Hepatocyte (in vitro differentiated cells): ENCODE measurements around the gene TRAM1L1. TPM values are rescaled to one million over a fixed set of nuclear protein-coding genes. Genes with fewer than 3 reads are reported as not detected.

Experiments used
- DNase-seq: peaks from one replicate; pipeline ENCODE4 v3.0.0-alpha.2; 2016; ENCODE audit warnings: low spot score
- H2AFZ ChIP-seq: fragments of 200-600 bp; sonication (generic); 2 replicates; pipeline ENCODE4 v1.6.0; 2016; ENCODE audit warnings: antibody characterized with exemption, mild to moderate bottlenecking
- H3K27ac ChIP-seq: fragments of 200-600 bp; sonication (generic); 2 replicates; pipeline ENCODE4 v1.5.1; 2016; ENCODE audit warnings: mild to moderate bottlenecking
- H3K27me3 ChIP-seq: fragments of 200-600 bp; sonication (generic); 2 replicates; pipeline ENCODE4 v1.6.1; 2016
- H3K36me3 ChIP-seq: fragments of 200-600 bp; sonication (generic); replicated peaks from 2 replicates; pipeline ENCODE4 v1.5.1; 2016; ENCODE audit warnings: low read depth; ENCODE audit not compliant: insufficient read depth
- H3K4me1 ChIP-seq: fragments of 200-600 bp; sonication (generic); 2 replicates; pipeline ENCODE4 v1.5.1; 2016; ENCODE audit warnings: mild to moderate bottlenecking, moderate library complexity; ENCODE audit not compliant: insufficient read depth
- H3K4me2 ChIP-seq: fragments of 200-600 bp; sonication (generic); 2 replicates; pipeline ENCODE4 v1.6.0; 2016
- H3K4me3 ChIP-seq: fragments of 200-600 bp; sonication (generic); 2 replicates; pipeline ENCODE4 v1.5.1; 2016; ENCODE audit warnings: mild to moderate bottlenecking
- H3K79me2 ChIP-seq: fragments of 200-600 bp; sonication (generic); 2 replicates; pipeline ENCODE4 v1.6.0; 2017; ENCODE audit warnings: mild to moderate bottlenecking
- H3K9me2 ChIP-seq: fragments of 200-600 bp; sonication (generic); replicated peaks from 2 replicates; pipeline ENCODE4 v1.6.0; 2017; ENCODE audit warnings: mild to moderate bottlenecking; ENCODE audit not compliant: insufficient read depth
- H3K9me3 ChIP-seq: fragments of 200-600 bp; sonication (generic); 2 replicates; pipeline ENCODE4 v1.5.1; 2016; ENCODE audit warnings: low read depth, mild to moderate bottlenecking
- H4K20me1 ChIP-seq: fragments of 200-600 bp; sonication (generic); 2 replicates; pipeline ENCODE4 v1.6.0; 2016; ENCODE audit warnings: mild to moderate bottlenecking; ENCODE audit not compliant: insufficient read depth, poor library complexity, severe bottlenecking
- CTCF ChIP-seq: fragments of 200-600 bp; sonication (generic); IDR thresholded peaks from 2 replicates; pipeline ENCODE4 v1.5.1; 2016; ENCODE audit warnings: antibody characterized with exemption, mild to moderate bottlenecking; ENCODE audit not compliant: poor library complexity
- EZH2 ChIP-seq: fragments of 200-600 bp; sonication (generic); IDR thresholded peaks from 2 replicates; pipeline ENCODE4 v1.6.1; 2016; ENCODE audit warnings: antibody characterized with exemption, mild to moderate bottlenecking, borderline replicate concordance
- EZH2phosphoT487 ChIP-seq: fragments of 200-600 bp; sonication (generic); IDR thresholded peaks from one replicate; pipeline ENCODE4 v1.6.1; 2018; ENCODE audit warnings: antibody characterized with exemption, mild to moderate bottlenecking, low read depth, moderate library complexity; ENCODE audit not compliant: unreplicated experiment, severe bottlenecking
- WGBS: methylation state at CpG from one replicate; pipeline ENCODE4 v1.1.6; 2016; ENCODE audit warnings: low lambda C conversion rate; ENCODE audit errors: missing lambda C conversion rate; 5-methylcytosine and 5-hydroxymethylcytosine counted together
- polyA plus RNA-seq: library from polyadenylated mRNA; unstranded; fragments of >200 nt; fragmentation: Nextera tagmentation; extraction: Ambion mirVana; gene quantifications from 2 replicates; pipeline ENCODE4 v1.2.1, GENCODE V29; 2016
- total RNA-seq: library from RNA; depleted of rRNA; stranded (reverse); fragments of >200 nt; gene quantifications from 2 replicates; pipeline ENCODE4 v1.2.3, GENCODE V29; 2014

Gene TRAM1L1
- total RNA-seq: 4.5 and 6.9 TPM in 2 replicates
- 2.0 and 3.1 TPM in 2 replicates for polyA plus RNA-seq

GRCh38 chr4:117084866-117085701 lies at the start of gene TRAM1L1:
TRAM1L1 (minus strand) TSS chr4:117085576; CDS start chr4:117085393, 183 bp downstream.
- Histone ChIP-seq H2AFZ (peak within 1 kb of the TSS; percentile 91), H3K4me3 (peak within 1 kb of the TSS; percentile 30), H3K4me1 (no peaks in the 10 kb centered on the region), H3K4me2 (peak within 1 kb of the TSS; percentile 77), H3K9me2 (no peaks in the 10 kb centered on the region), H3K27ac (peak within 1 kb of the TSS; percentile 66), H3K27me3 (no peaks in the 10 kb centered on the region), H4K20me1 (no peaks in the 10 kb centered on the region), H3K9me3 (no peaks in the 10 kb centered on the region), H3K36me3 (no peaks in the 10 kb centered on the region), H3K79me2 (no peaks in the 10 kb centered on the region)
- WGBS: 4% methylated on average over 45 of the region's 45 CpGs
- peak; percentile 90 for DNase-seq
- TF ChIP-seq EZH2 (no peak), EZH2phosphoT487 (no peak), CTCF (peak; percentile 37)

- 16% methylated on average over 4 of the region's 4 CpGs for WGBS
- no peaks in the 10 kb centered on the region for H3K79me2 ChIP-seq
- H3K4me3 ChIP-seq: no peak overlapping the region
- H3K4me1 ChIP-seq: no peaks in the 10 kb centered on the region
- H3K4me2 ChIP-seq: peak overlapping the region; percentile 49
- H3K27ac ChIP-seq: no peak overlapping the region
- H2AFZ ChIP-seq: peak overlapping the region; percentile 37
- TF ChIP-seq CTCF: peak; percentile 75
- no peak for TF ChIP-seq EZH2phosphoT487
- no peaks in the 10 kb centered on the region for H4K20me1 ChIP-seq
- DNase-seq: peak; percentile 77
- H3K9me3 ChIP-seq: no peaks in the 10 kb centered on the region
- H3K27me3 ChIP-seq: no peaks in the 10 kb centered on the region
- no peaks in the 10 kb centered on the region for H3K9me2 ChIP-seq
- no peaks in the 10 kb centered on the region for H3K36me3 ChIP-seq
Measured at GRCh38 chr4:117134386-117134785, 49.0 kb upstream of the TRAM1L1 start.

- Histone ChIP-seq H3K36me3 (no peaks in the 10 kb centered on the region), H3K4me1 (no peaks in the 10 kb centered on the region), H4K20me1 (no peaks in the 10 kb centered on the region), H3K27ac (no peak overlapping the region), H3K4me2 (no peak overlapping the region), H3K9me2 (no peaks in the 10 kb centered on the region), H3K27me3 (no peaks in the 10 kb centered on the region), H3K4me3 (no peak overlapping the region), H2AFZ (no peak overlapping the region), H3K79me2 (no peaks in the 10 kb centered on the region), H3K9me3 (no peaks in the 10 kb centered on the region)
- TF ChIP-seq CTCF (no peak), EZH2phosphoT487 (no peak), EZH2 (no peak)
- DNase-seq: no peak
Measured at GRCh38 chr4:117096886-117097285, 11.5 kb upstream of the TRAM1L1 start.
